IPS-NIHi7 (cell line): ENCODE results near the gene ARL3.
"Not testable (repeated sequence)": the region's sequence is repeated elsewhere in the genome, so short reads cannot be mapped to it uniquely, and the experiment has no call there.

Source experiments
- DNase-seq: peaks from one replicate; pipeline ENCODE4 v3.0.0; 2012; ENCODE audit warnings: mixed read lengths; ENCODE audit errors: extremely low spot score

ARL3 gene

DNA sequence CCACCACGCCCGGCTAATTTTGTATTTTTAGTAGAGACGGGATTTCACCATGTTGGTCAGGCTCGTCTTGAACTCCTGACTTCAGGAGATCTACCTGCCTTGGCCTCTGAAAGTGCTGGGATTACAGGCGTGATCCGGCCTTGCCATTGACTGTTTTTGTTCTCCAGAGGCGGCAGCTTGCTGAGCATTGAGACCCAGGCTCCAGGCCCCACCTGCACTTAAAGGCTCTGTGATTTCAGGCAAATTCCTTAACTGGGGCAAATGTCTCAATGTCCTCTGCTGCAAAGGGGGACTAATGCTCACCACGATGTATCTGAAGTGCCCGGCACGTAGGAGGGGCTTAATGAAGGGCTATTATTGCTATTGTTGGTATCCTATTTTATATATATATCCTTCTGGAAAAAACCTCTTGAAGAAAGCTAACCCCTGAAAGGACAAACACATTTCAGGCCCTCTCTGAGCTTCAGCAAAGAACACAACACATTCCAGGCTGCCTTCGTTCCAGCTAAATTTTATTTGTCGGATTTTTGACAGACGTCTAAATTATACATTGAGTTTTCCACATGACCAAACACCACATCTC lies 40.9 kb downstream of the ARL3 start:
- DNase-seq = no peak

DNA sequence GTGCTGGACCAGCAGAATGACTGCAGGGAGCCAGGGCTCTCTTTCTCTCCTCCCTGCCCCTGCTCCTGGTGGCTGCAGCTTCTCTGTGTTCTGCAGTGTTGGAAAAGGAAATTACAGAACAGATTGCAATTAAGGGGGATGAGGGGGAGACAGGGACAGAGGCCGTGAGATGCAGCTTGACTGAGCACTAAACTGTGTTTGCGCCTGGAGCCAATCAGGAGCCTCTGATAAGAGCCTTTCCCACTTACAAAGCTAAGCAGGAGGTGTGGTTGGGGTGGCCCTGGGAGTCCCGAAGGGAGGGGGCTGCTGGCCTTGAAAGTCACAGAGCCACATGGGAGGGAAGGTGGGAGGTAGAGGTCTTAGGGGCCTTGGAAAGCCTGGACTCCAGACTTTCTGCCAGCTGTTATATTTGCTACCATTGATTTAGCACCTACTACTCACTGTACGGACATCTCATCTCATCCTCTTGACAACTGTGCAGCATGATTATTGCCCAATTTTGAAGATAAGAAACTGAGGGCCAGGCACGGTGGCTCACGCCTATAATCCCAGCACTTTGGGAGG lies 43.2 kb downstream of the ARL3 start:
- DNase-seq = no peak

DNA sequence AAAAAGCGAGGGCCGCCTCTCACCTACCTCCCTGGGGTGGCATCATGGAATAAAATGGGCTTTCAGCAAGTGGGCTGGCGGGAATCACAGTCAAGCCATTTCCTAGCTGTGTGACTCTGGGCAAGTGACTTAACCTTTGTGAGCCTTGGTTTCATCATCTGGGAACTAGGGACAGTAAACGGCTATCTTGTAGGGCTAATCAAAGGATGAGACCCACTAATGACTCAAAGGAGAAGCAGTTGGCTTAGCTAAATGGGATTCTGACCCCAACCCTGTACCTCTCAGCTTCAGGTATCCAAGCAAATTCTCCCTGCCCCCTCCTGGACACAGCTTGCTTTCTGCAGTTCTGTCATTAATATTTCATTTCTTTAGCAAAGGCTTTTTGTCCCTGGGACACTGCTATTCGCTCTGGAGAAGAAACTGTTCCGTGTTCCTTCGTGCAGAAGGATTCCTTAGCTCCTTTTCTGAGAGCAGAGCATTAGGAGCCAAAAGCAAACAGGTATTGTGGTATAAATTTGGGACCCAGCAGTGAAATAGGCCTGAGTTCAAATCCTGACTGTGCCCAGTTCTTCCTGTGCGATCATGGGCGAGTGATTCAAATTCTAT lies 44.0 kb downstream of the ARL3 start:
- no peak for DNase-seq

DNA sequence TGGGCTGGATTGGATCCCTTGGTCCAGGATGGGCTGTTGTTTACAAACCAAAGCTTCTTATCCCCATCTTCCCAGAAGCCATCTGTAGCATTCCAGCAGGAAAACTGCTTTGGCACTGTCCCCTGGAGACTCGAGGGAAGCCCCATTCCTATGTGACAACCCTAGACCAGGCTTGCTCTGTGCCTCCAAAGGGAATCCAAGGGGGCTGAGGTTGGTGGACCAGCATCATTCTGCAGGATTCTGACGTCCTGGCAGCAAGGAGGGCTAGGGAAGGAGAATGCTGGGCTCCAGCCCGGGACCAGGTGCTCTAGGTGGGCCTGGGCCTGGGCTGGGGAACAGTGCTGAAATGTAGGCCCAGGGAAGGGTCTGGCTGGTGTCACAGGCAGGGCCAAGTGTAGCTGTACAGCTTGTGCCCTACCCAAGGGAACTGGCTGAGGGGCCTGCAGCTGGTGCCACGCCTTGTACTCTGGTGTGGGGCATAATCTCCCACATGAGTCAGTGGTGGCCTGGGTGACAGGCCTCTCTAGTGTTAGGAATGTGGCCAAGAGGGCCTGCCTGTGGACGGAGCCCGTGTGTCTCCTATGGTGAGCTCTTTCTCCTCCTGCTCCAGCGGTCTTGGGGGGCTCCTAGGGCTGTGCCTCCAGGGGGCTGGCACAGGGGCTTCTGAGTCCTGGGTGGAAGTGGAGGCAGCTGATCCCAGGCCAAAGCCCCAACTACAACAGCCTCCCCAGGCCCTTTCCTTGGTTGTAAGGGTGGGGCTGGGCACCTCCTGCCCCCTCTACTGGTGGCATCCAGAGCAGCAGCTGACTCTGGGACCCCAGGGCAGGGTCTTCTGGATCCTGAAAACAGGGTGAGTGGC lies 44.8 kb downstream of the ARL3 start:
- DNase-seq = peak; percentile 75

DNA sequence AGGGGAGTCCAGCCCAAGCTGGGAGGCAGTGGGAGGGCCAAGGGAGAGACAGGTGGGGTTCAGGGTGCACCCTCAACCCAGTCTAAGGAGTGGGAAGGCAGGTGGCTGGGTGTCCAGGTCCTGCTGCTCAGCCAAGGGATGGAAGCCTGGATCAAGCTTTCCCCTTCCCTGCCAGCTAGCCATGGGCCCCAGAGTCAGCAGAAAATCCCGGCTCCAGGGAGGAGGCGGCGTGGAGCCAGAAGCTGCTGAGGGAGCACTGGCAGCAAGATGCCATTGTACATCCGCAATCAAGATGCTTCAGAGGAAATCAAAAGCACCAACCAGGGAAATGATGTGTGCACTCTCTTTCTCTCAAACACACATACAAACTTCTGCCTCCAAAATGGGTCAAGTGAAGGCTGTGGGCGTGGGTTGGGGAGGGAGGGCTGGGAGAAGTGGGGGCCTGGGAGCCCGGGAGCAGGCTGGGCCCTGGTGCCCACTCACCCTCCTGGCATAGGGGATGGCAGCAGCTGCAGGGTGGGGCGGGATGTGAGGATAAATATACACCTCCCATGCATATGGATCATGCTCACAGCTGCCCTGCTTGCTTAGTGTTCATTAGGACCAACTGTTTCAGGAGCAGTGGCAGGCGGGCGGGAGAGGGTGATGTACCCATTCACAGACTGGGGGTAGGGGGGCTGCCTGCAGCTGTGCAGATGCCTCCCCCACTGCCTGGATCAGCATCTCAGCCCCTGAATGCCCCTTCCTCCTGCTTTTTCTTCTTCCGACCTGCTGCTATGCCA lies 45.7 kb downstream of the ARL3 start:
- no peak for DNase-seq

DNA sequence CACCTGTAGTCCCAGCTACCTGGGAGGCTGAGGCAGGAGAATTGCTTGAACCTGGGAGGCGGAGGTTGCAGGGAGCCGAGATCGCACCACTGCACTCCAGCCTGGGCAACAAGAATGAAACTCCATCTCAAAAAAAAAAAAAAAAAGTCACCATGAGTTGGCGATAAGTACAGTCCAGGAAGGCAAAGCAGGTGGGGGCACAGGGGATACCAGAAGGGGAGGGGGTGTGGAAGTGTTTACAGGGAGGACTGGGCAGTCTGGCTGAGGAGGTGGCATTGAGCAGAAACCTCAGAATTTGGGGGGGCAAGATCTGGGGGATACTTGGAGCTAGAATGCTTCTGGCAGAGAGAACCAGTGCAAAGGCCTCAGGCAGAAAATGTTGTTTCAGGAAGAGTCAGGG lies 46.8 kb downstream of the ARL3 start:
- not testable (repeated sequence) for DNase-seq

DNA sequence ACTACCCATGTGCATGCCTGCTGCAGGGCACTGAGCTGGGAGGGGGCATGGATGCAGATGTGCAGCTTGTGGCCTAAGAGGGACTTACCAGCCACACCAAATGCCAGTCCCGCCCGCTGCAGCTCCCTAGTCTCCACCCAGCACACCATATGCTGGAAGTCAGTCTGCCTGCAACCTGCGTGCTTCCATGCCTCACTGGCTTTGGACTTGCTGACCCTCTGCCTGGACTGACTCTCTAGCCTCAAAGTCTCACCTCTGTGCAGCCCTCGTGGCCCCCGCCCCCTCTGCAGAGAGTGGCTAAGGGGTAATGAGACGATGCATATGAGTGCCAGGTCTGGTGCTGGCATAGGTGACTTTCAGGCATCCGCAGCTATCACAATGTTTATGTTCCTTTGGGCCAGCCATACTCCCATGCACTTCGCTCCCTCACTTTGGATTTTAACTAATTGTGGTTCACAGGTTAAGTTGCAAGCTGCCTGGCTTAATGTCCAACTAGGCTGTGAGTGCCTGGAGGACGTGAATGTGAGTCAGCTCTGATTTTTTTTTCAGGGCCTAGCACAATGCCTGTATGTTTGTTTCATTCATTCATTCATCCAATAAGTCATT lies 48.2 kb downstream of the ARL3 start:
- DNase-seq = no peak

DNA sequence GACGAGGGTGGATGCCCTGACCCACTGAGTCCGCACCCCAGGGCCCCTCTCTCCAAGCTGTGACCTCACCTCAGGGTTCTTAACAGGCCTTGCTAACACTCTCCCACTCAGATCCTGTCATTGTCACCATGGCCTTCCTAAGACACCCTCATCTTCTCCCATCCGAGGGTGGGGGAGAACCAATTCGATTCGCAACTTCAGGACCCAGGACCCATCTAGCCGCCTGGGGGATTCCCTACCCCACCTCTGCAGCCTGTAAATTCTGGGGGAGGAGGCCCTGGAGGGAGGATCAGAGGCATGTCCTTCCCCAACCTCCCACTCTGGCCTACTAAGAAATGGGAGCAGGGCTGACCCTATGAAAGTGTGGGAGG lies 52.6 kb downstream of the ARL3 start:
- no peak for DNase-seq

DNA sequence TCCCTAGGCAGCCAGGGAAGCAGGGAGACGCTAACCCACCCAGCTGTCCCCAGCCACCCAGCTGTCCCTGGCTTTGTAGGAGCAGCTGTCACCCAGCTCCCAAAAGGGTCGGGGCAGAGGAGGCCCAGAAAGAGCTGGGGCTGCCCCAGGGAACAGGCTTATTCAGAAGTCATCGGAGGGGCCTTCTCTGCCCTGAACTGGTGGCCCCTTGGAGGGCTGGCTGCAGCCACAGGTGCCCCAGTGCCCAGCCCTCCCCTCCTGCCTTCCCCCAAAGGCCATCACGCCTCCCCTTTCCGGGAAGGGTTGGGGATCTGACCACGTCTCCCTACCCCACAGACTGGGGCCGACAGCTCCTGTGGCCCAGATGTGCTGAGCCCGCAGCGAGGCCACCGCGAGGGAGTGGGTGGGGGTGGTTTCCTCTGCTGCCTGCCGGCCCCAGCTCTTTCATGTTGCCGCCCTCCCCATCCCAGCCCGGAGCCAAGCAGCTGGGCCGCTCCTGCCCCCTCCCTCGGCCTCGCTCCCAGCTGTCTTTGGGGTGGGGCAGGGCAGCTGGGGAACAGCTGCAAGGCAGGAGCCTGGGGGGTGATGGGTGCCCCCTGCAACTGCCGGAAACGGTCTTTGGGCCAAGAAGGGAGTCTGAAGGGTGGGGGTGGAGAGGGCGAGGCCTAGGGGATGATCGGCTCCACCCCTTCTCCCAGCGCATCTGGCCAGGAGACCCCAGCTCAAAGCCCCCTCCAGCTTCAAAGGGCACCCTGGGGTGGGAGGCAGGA lies 53.1 kb downstream of the ARL3 start:
- DNase-seq = peak; percentile 64

DNA sequence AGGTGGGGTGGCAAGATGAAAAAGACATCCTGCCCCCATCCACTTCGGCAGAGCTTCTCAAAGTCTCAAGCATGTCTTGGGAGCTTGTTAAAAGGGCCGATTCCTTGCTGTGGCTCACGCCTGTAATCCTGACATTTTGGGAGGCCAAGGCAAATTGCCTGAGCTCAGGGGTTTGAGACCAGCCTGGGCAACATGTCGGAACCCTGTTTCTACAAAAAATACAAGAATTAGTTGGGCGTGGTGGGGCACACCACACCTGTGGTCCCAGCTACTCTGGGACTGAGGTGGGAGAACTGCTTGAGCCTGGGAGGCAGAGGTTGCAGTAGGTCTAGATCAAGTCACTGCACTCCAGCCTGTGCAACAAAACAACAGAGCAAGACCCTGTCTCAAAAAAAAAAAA lies 55.4 kb downstream of the ARL3 start:
- no peak for DNase-seq

DNA sequence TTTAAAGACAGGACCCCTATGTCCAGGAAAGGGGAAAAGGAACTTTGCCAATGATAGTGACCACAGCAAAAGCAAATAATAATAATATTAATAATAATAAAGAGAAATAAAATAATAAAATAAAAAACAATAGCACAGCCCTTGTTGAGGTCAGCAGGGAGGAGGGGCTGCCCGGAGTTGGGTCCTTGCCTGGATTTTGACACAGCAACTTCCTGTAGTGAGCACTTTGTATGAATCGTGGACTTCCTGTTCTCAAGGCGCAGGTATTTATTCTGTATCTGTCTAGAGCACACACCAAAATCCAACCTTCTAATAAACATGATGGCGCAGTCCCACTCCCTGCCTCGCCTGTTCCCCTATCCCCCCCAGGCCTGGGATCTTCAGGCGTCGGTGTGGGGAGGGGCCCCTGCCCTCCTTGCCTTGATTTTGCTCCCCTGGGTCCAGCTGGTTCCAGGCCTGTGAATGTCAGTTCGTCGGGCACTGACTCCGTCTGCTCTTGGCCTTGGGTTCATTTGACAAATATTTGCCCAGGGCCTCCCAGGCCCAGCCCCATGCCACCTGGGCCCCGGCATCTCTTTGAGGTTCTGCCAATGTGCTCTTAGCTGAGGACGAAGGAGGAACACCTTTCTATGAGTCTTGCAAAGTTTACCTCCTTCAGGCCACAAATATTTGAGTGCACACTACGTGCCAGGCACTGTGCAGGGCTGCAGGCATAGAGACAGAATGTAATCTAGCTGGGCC lies 56.0 kb downstream of the ARL3 start:
- DNase-seq = no peak

DNA sequence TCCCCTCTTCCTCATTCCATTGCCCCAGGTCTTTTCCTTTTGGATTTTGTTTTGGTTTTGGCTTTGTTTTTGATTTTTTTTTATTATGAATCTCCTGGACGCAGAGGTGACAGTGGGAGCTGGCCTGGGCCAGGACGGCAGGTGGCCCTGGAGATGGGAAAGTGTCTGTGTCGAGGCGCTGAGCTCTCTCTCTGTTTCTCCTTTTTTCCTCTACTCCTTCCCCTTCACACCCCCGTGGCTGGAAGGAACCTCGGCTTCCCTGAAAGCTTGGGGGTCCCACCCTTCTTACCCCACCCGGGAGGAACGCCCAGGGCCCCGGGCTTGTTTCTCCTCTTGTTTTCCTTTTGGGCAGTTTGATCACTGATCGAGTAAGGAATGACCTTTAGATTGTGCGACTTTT lies 56.7 kb downstream of the ARL3 start:
- DNase-seq = no peak

DNA sequence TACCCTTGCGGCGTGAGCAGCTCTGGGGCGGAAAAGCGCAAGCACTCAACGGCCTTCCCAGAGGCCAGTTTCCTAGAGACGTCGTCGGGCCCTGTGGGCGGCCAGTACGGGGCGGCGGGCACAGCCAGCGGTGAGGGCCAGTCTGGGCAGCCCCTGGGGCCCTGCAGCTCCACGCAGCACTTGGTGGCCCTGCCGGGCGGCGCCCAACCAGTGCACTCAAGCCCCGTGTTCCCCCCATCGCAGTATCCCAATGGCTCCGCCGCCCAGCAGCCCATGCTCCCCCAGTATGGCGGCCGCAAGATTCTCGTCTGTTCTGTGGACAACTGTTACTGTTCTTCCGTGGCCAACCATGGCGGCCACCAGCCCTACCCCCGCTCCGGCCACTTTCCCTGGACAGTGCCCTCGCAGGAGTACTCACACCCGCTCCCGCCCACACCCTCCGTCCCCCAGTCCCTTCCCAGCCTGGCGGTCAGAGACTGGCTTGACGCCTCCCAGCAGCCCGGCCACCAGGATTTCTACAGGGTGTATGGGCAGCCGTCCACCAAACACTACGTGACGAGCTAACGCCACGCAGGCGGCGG lies 57.3 kb downstream of the ARL3 start:
- DNase-seq = no peak

DNA sequence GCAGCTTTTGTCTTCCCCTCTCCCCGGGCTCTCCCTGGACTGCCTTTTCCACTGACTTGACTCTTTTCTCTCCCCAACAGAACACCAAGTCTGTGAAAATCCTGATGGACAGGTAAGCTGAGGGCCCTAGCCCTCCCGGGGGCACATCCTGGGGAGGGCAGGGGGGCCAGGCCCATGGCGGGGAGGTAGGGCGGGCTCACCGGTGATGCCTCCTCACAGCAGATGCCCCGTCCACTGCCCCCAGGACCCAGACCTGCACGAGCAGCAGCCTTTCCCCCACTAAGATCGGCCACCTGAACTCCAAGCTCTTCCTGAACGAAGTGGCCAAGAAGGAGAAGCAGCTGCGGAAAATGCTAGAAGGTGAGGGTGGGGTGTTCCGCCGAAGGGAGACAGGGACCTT lies 58.2 kb downstream of the ARL3 start:
- DNase-seq = no peak

DNA sequence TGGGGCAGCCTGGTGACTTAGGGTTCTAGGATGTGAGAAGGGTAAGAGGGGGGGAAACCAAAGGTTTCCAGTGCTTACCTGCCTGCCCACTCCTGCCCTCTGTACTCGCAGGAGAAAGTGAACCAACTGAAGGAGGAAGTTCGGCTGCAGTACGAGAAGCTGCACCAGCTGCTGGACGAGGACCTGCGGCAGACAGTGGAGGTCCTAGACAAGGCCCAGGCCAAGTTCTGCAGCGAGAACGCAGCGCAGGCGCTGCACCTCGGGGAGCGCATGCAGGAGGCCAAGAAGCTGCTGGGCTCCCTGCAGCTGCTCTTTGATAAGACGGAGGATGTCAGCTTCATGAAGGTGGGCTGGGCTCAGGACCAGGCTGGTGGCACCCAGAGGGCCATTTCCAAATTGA lies 59.2 kb downstream of the ARL3 start:
- DNase-seq = no peak

DNA sequence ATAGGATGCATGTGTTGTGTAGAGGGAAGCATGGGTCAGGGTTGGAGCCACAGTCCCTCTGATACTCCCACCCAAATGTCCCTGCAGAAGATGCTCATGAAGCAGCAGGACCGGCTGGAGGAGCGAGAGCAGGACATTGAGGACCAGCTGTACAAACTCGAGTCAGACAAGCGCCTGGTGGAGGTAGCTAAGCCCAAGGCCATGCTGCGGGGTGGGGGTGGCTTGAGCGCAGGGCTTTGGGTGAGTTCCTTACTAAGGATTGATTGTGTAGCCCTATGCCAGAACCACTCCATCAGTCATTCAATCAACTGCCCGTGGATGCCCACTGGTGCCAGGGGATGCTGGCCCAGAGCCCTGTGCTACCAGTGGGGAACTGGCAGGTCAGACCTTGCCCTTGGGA lies 59.6 kb downstream of the ARL3 start:
- DNase-seq = no peak

DNA sequence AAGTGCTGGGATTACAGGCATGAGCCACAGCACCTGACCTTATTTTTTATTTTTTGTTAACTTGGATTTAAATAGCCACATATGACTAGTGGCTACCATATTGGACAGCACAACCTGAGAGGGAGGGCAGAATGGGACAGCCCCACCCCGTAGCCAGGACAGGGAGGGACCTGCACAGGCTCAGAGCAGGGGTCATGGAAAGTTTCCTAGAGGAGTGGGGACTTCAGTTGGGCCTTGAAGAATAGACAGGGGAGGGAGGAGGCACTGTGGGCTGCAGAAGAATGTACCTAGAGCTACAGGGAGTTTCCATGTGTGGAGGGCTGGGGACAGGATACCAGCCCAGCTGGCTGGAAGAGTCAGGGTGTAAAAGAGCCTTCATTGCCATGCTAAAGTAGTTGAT lies 61.1 kb downstream of the ARL3 start:
- no peak for DNase-seq

DNA sequence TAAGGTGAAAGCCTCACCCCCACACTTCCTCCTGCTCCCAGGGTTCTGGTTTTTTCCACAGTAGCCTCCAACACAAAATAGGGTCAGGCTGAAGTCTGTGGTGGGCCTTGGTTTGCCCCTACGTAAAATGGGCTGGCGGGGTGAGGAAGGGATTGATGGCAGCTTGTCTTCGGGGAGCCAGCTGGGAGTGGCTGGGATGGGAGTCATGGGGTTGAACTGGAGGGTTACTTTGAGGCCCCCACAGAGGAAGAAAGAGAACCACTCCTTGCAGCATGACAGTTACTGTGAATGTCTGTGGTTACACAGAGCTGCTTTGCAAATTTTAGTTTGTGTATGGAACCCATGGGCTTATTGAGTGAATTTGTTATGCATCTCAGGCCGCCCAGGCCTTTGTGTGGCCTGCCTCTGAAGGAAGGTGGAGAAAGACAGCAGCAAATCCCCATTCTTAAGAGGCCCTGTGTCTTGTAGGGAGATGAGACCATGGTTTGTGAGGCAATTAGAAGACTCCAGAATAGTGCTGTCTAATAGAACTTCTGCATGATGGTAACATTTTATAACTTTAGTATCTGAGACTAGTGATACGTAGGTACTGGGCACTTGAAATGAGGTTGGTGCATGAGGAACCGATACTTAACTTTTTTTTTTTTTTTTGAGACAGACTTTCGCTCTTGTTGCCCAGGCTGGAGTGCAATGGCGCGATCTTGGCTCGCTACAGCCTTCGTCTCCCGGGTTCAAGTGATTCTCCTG lies 61.9 kb downstream of the ARL3 start:
- no peak for DNase-seq
